Activated T-helper 2 cell treated with anti-CD3 and anti-CD28 coated beads, Interferon-gamma antibody, Interleukin-2, Interleukin-4, amounts not matched to agents 10 μg/mL and 5 μg/mL and 100 μg/mL, durations not matched to agents 14 hours and 24 hours and 36 hours (primary cell): ENCODE data around the gene NXPH3. TPM values are rescaled to one million over a fixed set of nuclear protein-coding genes. Genes with fewer than 3 reads are reported as not detected.
"Not testable (repeated sequence)": the region's sequence is repeated elsewhere in the genome, so short reads cannot be mapped to it uniquely, and the experiment has no call there.

Source experiments
- DNase-seq: peaks from one replicate; pipeline ENCODE4 v3.0.0; 2021; ENCODE audit warnings: low spot score
- H3K27ac Mint-ChIP-seq: one replicate; pipeline ENCODE4 v1.8.0; 2021; ENCODE audit warnings: mixed read lengths
- H3K27me3 Mint-ChIP-seq: one replicate; pipeline ENCODE4 v1.8.0; 2021; ENCODE audit warnings: low read depth, mixed read lengths
- H3K36me3 Mint-ChIP-seq: one replicate; pipeline ENCODE4 v1.8.0; 2021; ENCODE audit warnings: low read depth, mixed read lengths
- H3K4me1 Mint-ChIP-seq: one replicate; pipeline ENCODE4 v1.8.0; 2021; ENCODE audit warnings: low read depth, mixed read lengths
- H3K4me3 Mint-ChIP-seq: one replicate; pipeline ENCODE4 v1.8.0; 2021; ENCODE audit warnings: low read depth, mild to moderate bottlenecking, moderate library complexity, mixed read lengths
- H3K9me3 Mint-ChIP-seq: one replicate; pipeline ENCODE4 v1.8.0; 2021; ENCODE audit warnings: mixed read lengths
- intact Hi-C: fragments of 100-400 bp; cut with micrococcal nuclease; formaldehyde crosslinking; loops from one replicate; pipeline ENCODE4 v1.15.1; 2023
- total RNA-seq: library from RNA; stranded (reverse); gene quantifications from 2 replicates; pipeline ENCODE4 v1.2.3, GENCODE V29; 2022

NXPH3 gene
- total RNA-seq, 1 donor from 2014 or later, result 0.21 TPM

DNA sequence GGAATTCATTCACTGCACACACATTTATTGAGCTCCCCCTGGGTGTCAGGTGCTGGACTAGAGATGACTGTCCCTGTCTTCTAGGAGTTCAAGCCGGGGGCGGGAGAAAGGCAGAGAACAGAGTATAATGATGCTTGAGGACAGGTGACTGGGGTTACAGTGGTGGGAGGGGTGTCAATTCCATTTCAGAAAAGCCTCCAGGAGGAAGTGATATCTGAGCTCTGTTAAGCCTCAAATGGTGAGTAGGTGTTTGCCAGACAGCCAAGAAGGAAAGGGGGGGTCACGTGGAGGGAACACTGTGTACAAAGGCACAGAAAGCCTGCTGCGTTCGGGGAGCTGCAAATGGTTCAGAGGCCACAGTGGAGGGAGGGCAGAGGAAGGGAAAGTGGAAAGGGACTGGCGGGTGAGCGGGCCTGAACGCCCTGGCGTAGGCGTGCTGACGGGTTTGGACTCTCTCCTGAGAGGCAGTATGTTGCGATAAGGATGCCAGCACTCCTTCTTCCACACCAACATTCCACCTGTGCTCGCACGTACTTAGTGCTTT lies 9.7 kb upstream of the NXPH3 start:
- intact Hi-C loops, result loop anchor here (5.0 to 10.0 kb wide), 2 partner anchors 196 to 371 kb away; partner anchors contain the start of gene FAM117A
- Mint-ChIP-seq H3K4me3 (no peak overlapping the region), H3K27me3 (peaks cover 14% of the 10 kb centered on the region), H3K36me3 (no peaks in the 10 kb centered on the region), H3K4me1 (peaks cover 17% of the 10 kb centered on the region), H3K27ac (no peak overlapping the region), H3K9me3 (no peaks in the 10 kb centered on the region)
- no peak for DNase-seq

DNA sequence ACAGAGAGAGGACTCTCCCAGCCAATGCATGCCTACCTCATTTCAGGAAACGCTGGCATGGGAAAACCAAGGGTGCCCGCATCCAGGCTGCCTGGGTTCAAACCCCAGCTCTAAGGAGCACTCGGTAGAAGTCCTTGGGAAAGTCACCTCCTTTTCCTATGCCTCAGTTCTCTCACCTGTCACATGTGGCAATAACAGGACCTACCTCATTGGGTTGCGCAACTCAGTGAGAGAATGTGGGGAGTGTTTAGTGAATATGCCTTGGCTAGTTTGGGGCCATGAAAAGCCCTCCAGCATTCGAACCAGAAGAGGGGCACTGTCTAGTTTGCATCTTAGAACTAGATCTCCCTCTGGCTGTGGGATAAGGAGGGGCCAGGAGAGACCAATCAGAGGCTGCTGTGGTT lies 9.0 kb upstream of the NXPH3 start:
- Mint-ChIP-seq H3K27ac (no peak overlapping the region), H3K4me3 (no peak overlapping the region), H3K4me1 (peaks cover 23% of the 10 kb centered on the region), H3K27me3 (peaks cover 21% of the 10 kb centered on the region), H3K36me3 (no peaks in the 10 kb centered on the region), H3K9me3 (no peaks in the 10 kb centered on the region)
- DNase-seq, result no peak
- intact Hi-C loops, result loop anchor here (5.0 to 10.0 kb wide), 2 partner anchors 196 to 372 kb away; partner anchors contain the start of gene FAM117A

DNA sequence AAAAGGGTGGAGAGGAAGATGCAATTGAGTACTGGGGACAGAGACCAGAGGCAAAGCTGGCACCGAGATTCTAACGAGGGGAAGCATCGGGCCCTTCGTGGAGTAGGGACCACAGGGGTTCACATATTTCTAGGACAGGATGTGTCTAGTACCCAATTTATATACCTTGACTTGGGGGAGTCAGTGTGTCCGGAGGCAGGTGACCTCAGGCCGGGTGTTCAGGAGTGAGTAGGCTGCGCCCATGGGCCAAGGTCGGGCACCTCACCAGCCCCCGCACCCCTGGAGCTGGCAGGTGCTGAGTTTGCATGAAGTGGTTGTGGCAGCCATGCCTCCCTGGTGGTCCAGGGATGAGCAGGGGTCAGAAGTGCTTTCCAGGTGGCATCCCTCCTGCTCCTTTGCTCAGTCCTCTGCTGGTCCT lies 8.6 kb upstream of the NXPH3 start:
- intact Hi-C loops, result loop anchor here (5.0 to 10.0 kb wide), 2 partner anchors 195 to 372 kb away; partner anchors contain the start of gene FAM117A
- Mint-ChIP-seq H3K36me3 (no peaks in the 10 kb centered on the region), H3K4me1 (peaks cover 28% of the 10 kb centered on the region), H3K4me3 (no peak overlapping the region), H3K27me3 (peaks cover 24% of the 10 kb centered on the region), H3K9me3 (no peaks in the 10 kb centered on the region), H3K27ac (no peak overlapping the region)
- no peak for DNase-seq

DNA sequence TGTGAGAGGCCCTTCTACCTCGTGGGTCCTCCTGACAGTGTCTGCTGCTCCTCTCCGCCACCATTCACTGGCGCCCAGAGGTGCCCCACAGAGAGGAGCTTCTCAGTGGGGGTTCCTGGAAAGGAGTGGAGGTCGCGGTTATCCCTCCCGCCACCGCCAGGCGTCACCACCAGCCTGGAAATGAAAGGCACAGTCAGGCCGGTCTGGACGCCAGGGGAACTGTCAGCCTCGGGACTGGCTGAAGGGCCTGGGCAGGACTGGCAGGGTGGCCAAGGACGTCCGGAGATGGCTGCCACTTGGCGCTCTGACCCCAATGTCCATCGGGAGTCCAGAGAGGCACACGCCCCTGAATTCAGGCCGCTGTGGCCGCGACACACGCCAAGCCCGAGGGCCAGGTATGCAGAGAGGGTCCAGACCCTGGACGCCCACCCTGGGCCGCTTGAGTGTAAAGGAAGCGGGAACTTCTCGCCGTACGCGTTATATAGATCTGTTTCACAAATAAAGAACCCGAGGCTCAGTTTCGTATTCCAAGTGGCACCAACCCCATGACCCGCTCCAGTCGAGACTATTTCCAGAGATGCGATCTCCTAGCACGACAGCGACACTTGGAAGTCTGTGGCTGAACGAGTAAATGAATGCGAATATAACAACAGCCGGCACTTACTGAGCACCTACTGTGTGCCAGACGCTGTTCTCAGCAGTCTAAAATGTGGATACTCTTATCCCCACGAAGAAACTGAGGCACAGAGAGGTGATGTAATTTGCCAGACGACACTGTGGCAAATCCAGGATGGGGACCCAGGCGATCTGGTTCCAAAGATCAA lies 7.6 kb upstream of the NXPH3 start:
- H3K4me1 Mint-ChIP-seq, result peaks cover 28% of the 10 kb centered on the region
- peak overlapping the region; percentile 67 for H3K4me3 Mint-ChIP-seq
- H3K27ac Mint-ChIP-seq, result no peak overlapping the region
- intact Hi-C loops, result loop anchor here (2.0 to 10.0 kb wide), 4 partner anchors 194 to 429 kb away; partner anchors contain the start of gene FAM117A
- no peaks in the 10 kb centered on the region for H3K36me3 Mint-ChIP-seq
- no peaks in the 10 kb centered on the region for H3K9me3 Mint-ChIP-seq
- DNase-seq, result peak; percentile 73
- H3K27me3 Mint-ChIP-seq, result peaks cover 30% of the 10 kb centered on the region

DNA sequence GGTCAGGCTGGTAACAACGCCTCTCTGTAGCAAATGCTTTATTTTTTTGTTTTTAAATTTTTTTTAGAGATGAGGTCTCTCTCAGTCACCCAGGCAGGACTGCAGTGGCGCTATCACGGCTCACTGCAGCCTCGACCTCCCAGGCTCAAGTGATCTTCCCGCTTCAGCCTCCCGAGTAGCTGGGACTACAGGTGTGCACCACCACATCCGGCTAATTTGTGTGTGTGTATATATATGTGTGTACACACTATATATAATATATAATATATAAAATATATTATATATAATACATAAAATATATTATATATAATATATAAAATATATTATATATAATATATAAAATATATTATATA lies 7.0 kb upstream of the NXPH3 start:
- not testable (repeated sequence) for H3K36me3 Mint-ChIP-seq, H3K27ac Mint-ChIP-seq, DNase-seq, H3K4me3 Mint-ChIP-seq, H3K9me3 Mint-ChIP-seq
- intact Hi-C loops, result loop anchor here (2.0 to 10.0 kb wide), 4 partner anchors 194 to 428 kb away; partner anchors contain the start of gene FAM117A
- H3K4me1 Mint-ChIP-seq, result peaks cover 28% of the 10 kb centered on the region
- peaks cover 36% of the 10 kb centered on the region for H3K27me3 Mint-ChIP-seq

DNA sequence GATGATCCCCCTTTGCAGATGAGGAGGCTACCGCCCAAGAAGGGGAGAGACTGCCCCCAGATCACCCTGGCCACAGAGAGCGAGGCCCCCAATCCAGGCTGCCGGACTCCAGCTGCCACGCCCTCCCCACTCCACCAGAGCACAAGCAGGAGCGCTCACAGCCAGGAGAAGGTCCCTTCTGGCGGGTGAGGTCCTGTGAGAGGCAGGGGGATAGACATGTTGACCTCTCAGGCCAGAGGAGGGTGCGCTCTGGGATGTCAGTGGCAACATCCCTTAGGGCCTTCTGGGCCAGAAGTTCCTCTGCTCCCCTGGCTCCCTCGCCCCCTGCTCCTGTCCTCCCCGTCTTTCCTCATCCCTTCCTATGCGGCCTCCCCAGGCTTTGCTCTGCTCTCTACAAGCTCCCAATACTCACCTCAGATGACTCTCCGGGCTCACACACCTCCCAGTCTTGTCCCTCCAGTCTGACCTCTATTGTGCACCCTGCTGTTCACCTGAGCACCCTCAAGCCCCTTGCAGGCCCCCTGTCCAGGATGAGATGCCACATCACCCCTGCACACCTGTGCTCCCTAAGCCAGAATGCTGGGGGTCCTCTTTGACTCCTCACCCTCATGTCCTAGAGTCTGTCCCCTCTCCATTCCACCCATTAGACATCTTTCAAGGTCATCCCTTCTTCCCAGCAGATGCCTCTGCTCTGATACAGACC lies 5.0 kb upstream of the NXPH3 start:
- no peaks in the 10 kb centered on the region for H3K9me3 Mint-ChIP-seq
- H3K27ac Mint-ChIP-seq, result no peak overlapping the region
- intact Hi-C loops, result loop anchor here (1.0 to 10.0 kb wide), 3 partner anchors 74 to 218 kb away; partner anchors contain the start of gene KAT7
- peak overlapping the region; percentile 33 for H3K4me3 Mint-ChIP-seq
- H3K4me1 Mint-ChIP-seq, result peaks cover 27% of the 10 kb centered on the region
- H3K36me3 Mint-ChIP-seq, result no peaks in the 10 kb centered on the region
- DNase-seq, result no peak
- H3K27me3 Mint-ChIP-seq, result peaks cover 46% of the 10 kb centered on the region

DNA sequence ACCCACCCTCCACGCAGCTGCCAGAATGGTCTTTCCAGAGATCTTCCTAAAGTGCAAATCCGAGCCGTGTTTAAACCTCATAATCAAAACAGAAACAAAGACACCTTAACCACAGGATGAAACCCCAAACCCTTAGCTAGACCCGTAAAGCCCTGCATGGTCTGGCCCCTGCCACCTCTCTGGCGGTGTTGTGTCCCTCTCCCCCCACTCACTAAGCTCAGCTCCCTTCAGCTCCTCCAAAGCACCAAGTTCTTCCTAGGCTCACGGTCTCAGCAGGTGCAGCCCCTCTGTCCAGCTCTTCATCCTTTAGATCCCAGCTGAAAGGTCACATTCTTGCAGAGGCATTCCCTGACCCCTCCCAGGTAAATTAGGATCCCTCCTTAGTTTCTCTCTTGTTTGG lies 4.4 kb upstream of the NXPH3 start:
- Mint-ChIP-seq H3K4me1 (peaks cover 23% of the 10 kb centered on the region), H3K27ac (no peak overlapping the region), H3K4me3 (no peak overlapping the region), H3K36me3 (no peaks in the 10 kb centered on the region), H3K9me3 (no peaks in the 10 kb centered on the region), H3K27me3 (peaks cover 44% of the 10 kb centered on the region)
- intact Hi-C loops, result loop anchor here (2.0 to 10.0 kb wide), 2 partner anchors 74 to 218 kb away; partner anchors contain the start of gene KAT7
- no peak for DNase-seq

DNA sequence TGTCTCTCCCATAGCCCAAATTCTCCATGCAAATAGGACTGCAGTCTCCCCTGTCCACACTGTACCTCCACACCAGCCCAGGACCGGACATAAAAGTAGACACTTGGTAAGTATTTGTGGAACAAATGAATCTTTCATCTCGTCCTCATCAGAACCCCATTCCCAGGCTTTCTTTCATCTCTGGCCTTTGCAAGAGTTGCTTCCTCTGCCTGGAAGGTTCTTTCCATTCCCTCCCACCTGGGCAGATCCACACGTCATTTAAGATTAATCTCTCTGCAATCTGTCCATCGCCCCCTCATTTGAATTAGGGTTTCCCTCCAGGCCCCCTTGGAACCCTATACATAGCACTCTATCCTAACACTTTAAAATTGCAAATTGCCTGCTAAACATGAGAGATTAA lies 3.9 kb upstream of the NXPH3 start:
- Mint-ChIP-seq H3K27ac (no peak overlapping the region), H3K4me1 (peaks cover 21% of the 10 kb centered on the region), H3K9me3 (no peaks in the 10 kb centered on the region), H3K27me3 (peaks cover 43% of the 10 kb centered on the region), H3K4me3 (no peak overlapping the region), H3K36me3 (no peaks in the 10 kb centered on the region)
- intact Hi-C loops, result loop anchor here (2.0 to 10.0 kb wide), 2 partner anchors 73 to 217 kb away; partner anchors contain the start of gene KAT7
- DNase-seq, result no peak

DNA sequence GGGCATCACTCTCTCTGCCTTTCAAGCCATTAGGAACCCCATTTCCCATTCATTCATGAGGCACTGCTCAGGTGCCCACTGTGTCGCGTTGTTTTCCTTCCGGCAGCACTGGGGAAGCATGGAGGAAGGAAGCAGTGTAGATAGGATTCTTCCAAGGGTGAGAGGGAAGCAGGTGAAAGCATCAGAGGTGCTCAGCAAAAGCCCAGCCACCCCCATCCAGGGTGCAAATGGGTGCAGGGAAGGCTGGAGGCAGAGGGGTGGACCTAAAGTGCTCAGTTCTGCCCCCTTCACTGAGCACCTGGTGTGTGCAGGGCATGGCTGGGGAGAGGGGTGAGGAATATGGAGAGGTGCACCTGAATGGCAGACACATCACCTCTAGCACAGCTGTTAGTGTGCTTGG lies 3.4 kb upstream of the NXPH3 start:
- DNase-seq, result no peak
- no peaks in the 10 kb centered on the region for H3K9me3 Mint-ChIP-seq
- no peak overlapping the region for H3K4me3 Mint-ChIP-seq
- H3K36me3 Mint-ChIP-seq, result no peaks in the 10 kb centered on the region
- peaks cover 45% of the 10 kb centered on the region for H3K27me3 Mint-ChIP-seq
- intact Hi-C loops, result loop anchor here (10.0 kb wide), 1 partner anchor 73 kb away; no protein-coding TSS in a partner anchor
- no peak overlapping the region for H3K27ac Mint-ChIP-seq
- peaks cover 19% of the 10 kb centered on the region for H3K4me1 Mint-ChIP-seq

DNA sequence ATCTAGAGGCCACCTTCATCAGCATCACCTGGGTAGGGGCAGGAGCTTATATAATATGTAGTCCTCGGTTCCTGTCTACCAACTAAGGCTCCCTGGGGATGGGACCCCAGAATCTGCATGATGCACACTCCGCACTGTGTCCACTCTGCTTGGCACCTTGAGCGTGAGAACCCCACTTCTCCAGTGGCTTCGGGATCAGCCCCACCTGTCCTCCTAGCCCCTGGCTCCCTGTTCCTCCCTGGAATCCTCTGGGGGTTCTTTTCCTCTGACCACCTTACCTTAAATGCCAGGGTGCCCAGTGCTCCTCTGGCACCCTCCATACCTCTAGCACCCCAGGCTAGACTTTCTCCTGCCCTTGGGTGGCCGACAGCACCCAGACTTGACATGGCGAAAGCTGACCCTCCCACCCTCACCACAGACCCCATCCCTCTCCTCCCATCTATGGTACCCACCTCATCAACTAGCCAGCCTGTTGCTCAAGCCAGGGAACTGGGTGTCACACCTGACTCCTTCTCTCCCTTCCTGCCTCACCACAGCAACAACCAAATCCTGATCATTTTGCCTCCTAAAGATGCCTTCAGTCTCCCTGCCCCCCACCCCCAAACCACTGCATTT lies 2.8 kb upstream of the NXPH3 start:
- H3K4me1 Mint-ChIP-seq, result peaks cover 21% of the 10 kb centered on the region
- H3K27ac Mint-ChIP-seq, result no peak overlapping the region
- no peaks in the 10 kb centered on the region for H3K9me3 Mint-ChIP-seq
- intact Hi-C loops, result loop anchor here (10.0 kb wide), 1 partner anchor 72 kb away; no protein-coding TSS in a partner anchor
- peaks cover 52% of the 10 kb centered on the region for H3K27me3 Mint-ChIP-seq
- no peak overlapping the region for H3K4me3 Mint-ChIP-seq
- DNase-seq, result no peak
- no peaks in the 10 kb centered on the region for H3K36me3 Mint-ChIP-seq

DNA sequence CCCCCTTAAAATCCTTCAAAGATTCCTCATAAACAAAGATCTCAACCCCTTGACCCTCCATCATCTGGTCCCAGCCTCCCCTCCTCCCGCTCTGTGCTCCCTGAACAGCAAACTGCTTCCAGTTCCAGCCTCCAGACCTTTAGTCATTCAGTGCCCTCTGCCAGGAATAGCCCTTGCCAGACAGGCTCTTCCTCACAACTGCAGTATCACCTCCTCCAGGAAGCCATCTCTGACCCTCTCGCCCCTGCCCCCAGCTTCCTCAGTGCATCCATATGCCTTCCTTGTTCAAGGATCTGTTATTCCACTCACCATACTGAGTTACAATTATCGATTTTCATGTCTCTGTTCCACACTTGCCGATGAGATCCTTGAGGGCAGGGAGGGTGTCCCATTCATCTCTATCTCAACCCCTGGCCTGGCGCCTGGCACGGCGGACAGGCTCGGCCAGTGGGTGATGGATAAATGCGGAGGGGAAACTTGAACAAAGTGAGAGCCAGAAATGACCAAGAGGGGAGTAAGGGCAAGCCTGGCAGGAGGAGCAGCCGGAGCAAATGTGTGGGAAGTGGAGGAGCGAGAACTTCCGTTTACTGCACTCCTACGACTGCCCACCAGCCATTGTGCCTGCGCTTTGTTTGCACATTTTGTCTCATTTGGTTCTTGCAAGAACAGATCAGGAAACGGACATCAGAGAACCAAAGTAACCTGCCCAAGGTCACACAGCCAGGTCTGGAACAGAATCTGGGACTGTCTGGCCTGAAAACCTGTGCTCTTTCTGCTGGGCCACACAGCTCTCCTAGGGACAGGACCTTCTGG lies 2.0 kb upstream of the NXPH3 start:
- no peak for DNase-seq
- H3K4me3 Mint-ChIP-seq, result peak overlapping the region; percentile 16
- H3K9me3 Mint-ChIP-seq, result no peaks in the 10 kb centered on the region
- H3K27ac Mint-ChIP-seq, result no peak overlapping the region
- peaks cover 56% of the 10 kb centered on the region for H3K27me3 Mint-ChIP-seq
- H3K36me3 Mint-ChIP-seq, result no peaks in the 10 kb centered on the region
- H3K4me1 Mint-ChIP-seq, result peaks cover 17% of the 10 kb centered on the region
- intact Hi-C loops, result loop anchor here (10.0 kb wide), 1 partner anchor 71 kb away; no protein-coding TSS in a partner anchor
